ENCODE data around the gene ESPN.

DNA sequence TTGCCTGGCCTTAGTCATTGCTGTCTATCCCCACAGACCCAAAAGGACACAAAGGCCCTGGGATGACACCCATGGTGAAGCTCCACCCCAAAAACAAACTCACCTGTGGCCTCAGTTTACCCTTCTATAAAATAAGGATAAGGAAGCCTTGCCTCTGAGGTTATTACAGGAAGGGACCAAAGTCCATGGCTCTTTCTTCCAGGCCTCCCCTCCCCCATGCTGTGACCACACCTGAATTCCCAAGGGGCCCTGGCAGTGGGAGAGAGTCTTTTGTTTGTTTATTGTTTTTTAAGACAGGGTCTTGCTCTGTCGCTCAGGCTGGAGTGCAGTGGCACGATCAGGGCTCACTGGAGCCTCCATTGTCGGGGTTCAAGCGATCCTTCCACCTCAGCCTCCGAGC is 51.9 kb downstream of the ESPN start:
- TF ChIP-seq, protein P1, sequence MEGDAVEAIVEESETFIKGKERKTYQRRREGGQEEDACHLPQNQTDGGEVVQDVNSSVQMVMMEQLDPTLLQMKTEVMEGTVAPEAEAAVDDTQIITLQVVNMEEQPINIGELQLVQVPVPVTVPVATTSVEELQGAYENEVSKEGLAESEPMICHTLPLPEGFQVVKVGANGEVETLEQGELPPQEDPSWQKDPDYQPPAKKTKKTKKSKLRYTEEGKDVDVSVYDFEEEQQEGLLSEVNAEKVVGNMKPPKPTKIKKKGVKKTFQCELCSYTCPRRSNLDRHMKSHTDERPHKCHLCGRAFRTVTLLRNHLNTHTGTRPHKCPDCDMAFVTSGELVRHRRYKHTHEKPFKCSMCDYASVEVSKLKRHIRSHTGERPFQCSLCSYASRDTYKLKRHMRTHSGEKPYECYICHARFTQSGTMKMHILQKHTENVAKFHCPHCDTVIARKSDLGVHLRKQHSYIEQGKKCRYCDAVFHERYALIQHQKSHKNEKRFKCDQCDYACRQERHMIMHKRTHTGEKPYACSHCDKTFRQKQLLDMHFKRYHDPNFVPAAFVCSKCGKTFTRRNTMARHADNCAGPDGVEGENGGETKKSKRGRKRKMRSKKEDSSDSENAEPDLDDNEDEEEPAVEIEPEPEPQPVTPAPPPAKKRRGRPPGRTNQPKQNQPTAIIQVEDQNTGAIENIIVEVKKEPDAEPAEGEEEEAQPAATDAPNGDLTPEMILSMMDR (conservative IDR thresholded peaks at IDR 0.05 in 1 of 2, IDR thresholded peaks at IDR 0.05 in 1 of 2; ENCODE audit: extremely low read depth in 1 of 2, insufficient read depth in 1 of 2, low read depth in 1 of 2, low read length in 2 of 2), result no peak
- no peak for TF ChIP-seq EZH2 (IDR thresholded peaks at IDR 0.05; ENCODE audit: borderline replicate concordance, low read length)
